Ovary (tissue), 9 donors: ENCODE measurements around the gene CERT1. TPM values are rescaled to one million over a fixed set of nuclear protein-coding genes. Genes with fewer than 3 reads are reported as not detected.

ENCODE experiments used
- DNase-seq, 5 donors: peaks; one replicate each; pipeline ENCODE4 v3.0.0-alpha.2; 2019 to 2020
- H3K27ac ChIP-seq, 2 donors: fragments of 200-600 bp; one replicate each; pipeline versions ENCODE4 v1.5.1 to v1.8.0; 2019 to 2022
- H3K27me3 ChIP-seq: fragments of 200-600 bp; one replicate; pipeline ENCODE4 v1.8.0; 2022
- H3K36me3 ChIP-seq: fragments of 200-600 bp; sonication (generic); one replicate; pipeline ENCODE4 v1.5.1; 2019
- H3K4me1 ChIP-seq: one replicate; pipeline ENCODE4 v1.8.1; 2013; ENCODE audit warnings: mild to moderate bottlenecking, moderate library complexity; ENCODE audit not compliant: insufficient read depth
- H3K4me3 ChIP-seq: fragments of 200-600 bp; sonication (generic); one replicate; pipeline ENCODE4 v1.5.1; 2017
- H3K9me3 ChIP-seq, 2 donors: fragments of 200-600 bp in 1 of 2; sonication (generic) in 1 of 2; one replicate each; pipeline versions ENCODE4 v1.5.1 to v1.8.1; 2013 to 2019; ENCODE audit warnings: mild to moderate bottlenecking in 1 of 2, moderate library complexity in 1 of 2
- EP300 ChIP-seq: sonication (generic); formaldehyde crosslinking; IDR thresholded peaks from one replicate; pipeline ENCODE4 v1.6.1; 2017; ENCODE audit warnings: antibody characterized with exemption
- POLR2A ChIP-seq: fragments of 450-650 bp; IDR thresholded peaks from one replicate; pipeline ENCODE4 v1.6.1; 2017; ENCODE audit warnings: antibody characterized with exemption, mild to moderate bottlenecking, moderate library complexity
- WGBS, 3 donors: extraction: QIAGEN DNeasy Blood & Tissue Kit in 1 of 3; methylation state at CpG; one replicate each; pipeline versions ENCODE4 v1.1.5 to v1.1.7; 2013 to 2017; 5-methylcytosine and 5-hydroxymethylcytosine counted together
- intact Hi-C, 4 donors: fragments of 100-400 bp; cut with DNase I; formaldehyde crosslinking; loops; one replicate each; pipeline versions ENCODE4 v1.11.0 to v1.15.1; 2022 to 2023
- polyA plus RNA-seq, 2 donors: library from polyadenylated mRNA; stranded (reverse); fragments of 200-250 nt in 1 of 2; fragments of 350-450 nt in 1 of 2; fragmentation: Illumina TruSeq in 1 of 2; extraction: RNeasy Lipid Tissue Mini Kit (QIAGEN cat#74804) in 1 of 2; gene quantifications; one replicate each; pipeline ENCODE4 v1.2.3, GENCODE V29; 2013 to 2014
- total RNA-seq, 7 donors: library from RNA; depleted of rRNA in 2 of 7; stranded (reverse); fragments of >200 nt in 2 of 7; fragmentation: NEBNext Ultra II Directional in 3 of 7; extraction: Animal tissue kit (Norgen Biotek cat#: 25700) in 3 of 7; gene quantifications; one replicate each; pipeline versions ENCODE4 v1.1.0 to v1.2.4, GENCODE V29; 2016 to 2023
- TF ChIP-seq, protein P1 (sequence below), 3 donors: fragments of 450-650 bp in 2 of 3; fragments of 200-600 bp in 1 of 3; IDR thresholded peaks; one replicate each; pipeline versions ENCODE4 v1.5.1 to v1.8.0; 2016 to 2022; ENCODE audit warnings: antibody characterized with exemption in 3 of 3, mild to moderate bottlenecking in 1 of 3
- donor health status: DM: no; HTN: no; CAD: no; lungs with moderate emphysema.
- donor health status: DM: no; HTN: no; CAD: no.
- donor health status: Bipolar disorder and iron deficiency.
- donor health status: DM: yes; HTN: yes; CAD: no.
- donor health status: DM: no; HTN: no; CAD: no.
- donor health status: DM: yes; HTN: yes; CAD: no.

The CERT1 gene
- total and polyA plus RNA-seq, 9 donors = 19.1 to 41.8 (median 35.2) TPM

DNA sequence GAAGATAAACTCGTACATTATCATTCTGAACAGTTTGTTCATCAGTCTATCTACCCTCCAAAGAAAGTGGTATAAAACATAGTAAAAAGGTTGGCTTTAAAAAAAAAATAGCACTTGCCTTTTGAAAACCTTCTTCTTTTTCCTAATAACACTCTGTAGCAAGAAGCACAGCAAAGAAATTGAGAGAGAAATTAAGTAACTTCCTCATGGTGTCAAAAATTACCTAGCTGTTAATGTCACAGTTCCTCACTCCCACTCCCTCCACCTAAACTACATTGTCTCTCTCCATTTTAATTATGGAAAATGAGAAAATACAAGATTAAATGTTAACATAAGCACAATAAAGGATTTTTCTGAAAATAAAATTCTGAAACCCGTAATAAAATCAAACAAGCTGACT is 72.2 kb downstream of the CERT1 start:
- no peaks in the 10 kb centered on the region for H3K4me1 ChIP-seq
- H3K36me3 ChIP-seq = no peaks in the 10 kb centered on the region
- intact Hi-C loops = no loop called here
- DNase-seq = no peak
- H3K9me3 ChIP-seq = no peaks in the 10 kb centered on the region
- TF ChIP-seq, protein P1, sequence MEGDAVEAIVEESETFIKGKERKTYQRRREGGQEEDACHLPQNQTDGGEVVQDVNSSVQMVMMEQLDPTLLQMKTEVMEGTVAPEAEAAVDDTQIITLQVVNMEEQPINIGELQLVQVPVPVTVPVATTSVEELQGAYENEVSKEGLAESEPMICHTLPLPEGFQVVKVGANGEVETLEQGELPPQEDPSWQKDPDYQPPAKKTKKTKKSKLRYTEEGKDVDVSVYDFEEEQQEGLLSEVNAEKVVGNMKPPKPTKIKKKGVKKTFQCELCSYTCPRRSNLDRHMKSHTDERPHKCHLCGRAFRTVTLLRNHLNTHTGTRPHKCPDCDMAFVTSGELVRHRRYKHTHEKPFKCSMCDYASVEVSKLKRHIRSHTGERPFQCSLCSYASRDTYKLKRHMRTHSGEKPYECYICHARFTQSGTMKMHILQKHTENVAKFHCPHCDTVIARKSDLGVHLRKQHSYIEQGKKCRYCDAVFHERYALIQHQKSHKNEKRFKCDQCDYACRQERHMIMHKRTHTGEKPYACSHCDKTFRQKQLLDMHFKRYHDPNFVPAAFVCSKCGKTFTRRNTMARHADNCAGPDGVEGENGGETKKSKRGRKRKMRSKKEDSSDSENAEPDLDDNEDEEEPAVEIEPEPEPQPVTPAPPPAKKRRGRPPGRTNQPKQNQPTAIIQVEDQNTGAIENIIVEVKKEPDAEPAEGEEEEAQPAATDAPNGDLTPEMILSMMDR (IDR thresholded peaks at IDR 0.05) = no peak
- no peak for TF ChIP-seq EP300
- no peak for TF ChIP-seq POLR2A
- no peaks in the 10 kb centered on the region for H3K27me3 ChIP-seq
- no peak overlapping the region for H3K4me3 ChIP-seq
- 75 to 82% (median 82%) methylated on average over 2 of the region's 2 CpGs for WGBS, 3 donors
- H3K27ac ChIP-seq = no peak overlapping the region

DNA sequence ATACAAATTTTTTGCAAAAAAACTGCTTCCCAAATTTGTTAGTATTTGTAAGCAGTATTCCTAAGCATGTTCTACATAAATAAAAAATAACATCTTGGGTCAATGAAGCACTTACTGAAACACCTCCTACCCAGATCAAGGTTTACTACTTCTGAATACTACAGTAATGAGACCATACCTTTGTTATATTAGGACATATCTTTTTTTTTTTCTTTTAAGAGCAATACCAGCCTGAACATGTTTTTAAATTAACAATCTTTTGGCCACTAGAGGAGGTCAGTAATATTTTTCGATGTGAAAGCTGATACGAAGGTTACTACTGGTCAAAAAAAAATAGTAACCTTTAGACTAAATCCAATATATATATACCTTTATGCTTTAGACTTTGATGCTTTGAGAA is 72.7 kb downstream of the CERT1 start:
- DNase-seq = no peak
- Histone ChIP-seq H3K9me3 (no peaks in the 10 kb centered on the region), H3K4me3 (no peak overlapping the region), H3K27me3 (no peaks in the 10 kb centered on the region), H3K27ac (no peak overlapping the region), H3K36me3 (no peaks in the 10 kb centered on the region), H3K4me1 (no peaks in the 10 kb centered on the region)
- WGBS, 3 donors = 73 to 79% (median 75%) methylated on average over 2 of the region's 2 CpGs
- TF ChIP-seq EP300 = no peak
- TF ChIP-seq POLR2A = no peak
- TF ChIP-seq, protein P1 (IDR thresholded peaks at IDR 0.05) = no peak
- intact Hi-C loops = no loop called here

DNA sequence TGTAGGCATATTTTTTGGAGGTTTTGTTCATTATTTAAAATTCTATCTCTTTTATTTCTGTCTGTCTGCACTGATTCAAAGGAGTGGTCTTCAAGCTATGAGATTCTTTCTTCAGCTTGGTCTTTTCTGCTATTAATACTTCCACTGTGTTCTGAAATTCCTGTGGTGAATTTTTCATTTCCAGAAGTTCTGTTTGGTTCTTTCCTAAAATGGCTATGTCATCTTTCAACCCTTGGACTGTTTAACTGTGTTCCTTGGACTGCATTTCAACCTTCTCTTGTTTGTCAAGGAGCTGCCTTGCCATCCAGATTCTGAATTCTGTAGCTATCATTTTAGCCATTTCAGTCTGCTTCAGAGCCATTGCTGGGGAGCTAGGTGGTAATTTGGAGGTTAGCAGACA is 76.3 kb downstream of the CERT1 start:
- Histone ChIP-seq H3K36me3 (no peaks in the 10 kb centered on the region), H3K4me3 (no peak overlapping the region), H3K4me1 (no peaks in the 10 kb centered on the region), H3K27ac (no peak overlapping the region), H3K27me3 (no peaks in the 10 kb centered on the region), H3K9me3 (no peaks in the 10 kb centered on the region)
- no peak for DNase-seq
- TF ChIP-seq, protein P1 (IDR thresholded peaks at IDR 0.05) = no peak
- TF ChIP-seq POLR2A (no peak), EP300 (no peak)
- intact Hi-C loops = no loop called here

DNA sequence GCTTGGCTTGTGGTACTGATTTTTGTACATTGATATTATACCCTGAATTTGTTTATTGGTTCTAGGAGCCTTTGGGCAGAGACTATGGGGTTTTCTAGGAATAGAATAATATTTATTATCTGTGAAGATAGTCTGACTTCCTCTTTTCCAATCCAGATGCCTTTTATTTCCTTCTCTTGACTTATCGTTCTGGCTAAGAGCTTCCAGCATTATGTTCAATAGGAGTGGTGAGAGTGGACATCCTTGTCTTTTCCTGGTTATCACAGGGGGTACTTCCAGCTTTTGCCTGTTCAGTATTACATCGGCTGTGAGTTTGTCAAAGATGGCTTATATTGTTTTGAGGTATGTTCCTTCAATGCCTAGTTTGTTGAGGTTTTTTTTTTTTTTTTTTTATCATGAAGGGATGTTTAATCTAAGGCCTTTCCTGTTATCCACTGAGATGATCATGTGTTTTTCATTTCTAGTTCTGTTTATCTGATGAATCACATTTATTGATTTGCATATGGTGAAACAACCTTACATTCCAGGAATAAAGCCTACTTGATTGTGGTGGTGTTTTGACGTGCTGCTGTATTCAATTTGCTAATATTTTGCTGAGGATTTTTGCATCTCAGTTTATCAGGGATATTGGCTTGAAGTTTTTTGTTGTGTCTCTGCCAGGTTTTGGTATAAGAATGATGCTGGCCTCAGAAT is 77.5 kb downstream of the CERT1 start:
- intact Hi-C loops = no loop called here
- Histone ChIP-seq H3K4me3 (no peak overlapping the region), H3K36me3 (no peaks in the 10 kb centered on the region), H3K4me1 (no peaks in the 10 kb centered on the region), H3K9me3 (no peaks in the 10 kb centered on the region), H3K27me3 (no peaks in the 10 kb centered on the region), H3K27ac (no peak overlapping the region)
- DNase-seq = no peak
- 91 to 96% (median 95%) methylated on average over 3 of the region's 3 CpGs for WGBS, 3 donors
- TF ChIP-seq EP300 = no peak
- TF ChIP-seq, protein P1 (IDR thresholded peaks at IDR 0.05) = no peak
- no peak for TF ChIP-seq POLR2A
